OCI-LY3 (cell line): ENCODE results near the gene NRXN3.

Source experiments
- H2AFZ ChIP-seq: fragments of 200-600, 300-600 bp; shearing (Covaris generic); 2 replicates; pipeline ENCODE4 v1.6.0; 2014; ENCODE audit warnings: antibody characterized with exemption, low read depth, low read length
- H3K27ac ChIP-seq: fragments of 200-600, 300-600 bp; sonication (generic); 2 replicates; pipeline ENCODE4 v1.5.1; 2014; ENCODE audit warnings: mild to moderate bottlenecking, low read length, moderate library complexity, mixed read lengths
- H3K27me3 ChIP-seq: fragments of 200-600, 300-600 bp; sonication (generic); 2 replicates; pipeline ENCODE4 v1.6.1; 2014; ENCODE audit warnings: low read depth, low read length, mixed read lengths
- H3K36me3 ChIP-seq: fragments of 200-600, 300-600 bp; sonication (generic); replicated peaks from 2 replicates; pipeline ENCODE3; 2014; ENCODE audit warnings: low read depth, low read length, mixed read lengths
- H3K4me1 ChIP-seq: fragments of 300-600, 200-600 bp; sonication (generic); 2 replicates; pipeline ENCODE4 v1.6.1; 2014; ENCODE audit warnings: low read length, mixed read lengths
- H3K4me2 ChIP-seq: fragments of 200-600, 300-600 bp; sonication (generic); 2 replicates; pipeline ENCODE4 v1.6.1; 2014; ENCODE audit warnings: low read length, mixed read lengths
- H3K4me3 ChIP-seq: fragments of 300-600, 200-600 bp; sonication (generic); 2 replicates; pipeline ENCODE4 v1.5.1; 2014; ENCODE audit warnings: antibody characterized with exemption, mild to moderate bottlenecking, low read length, moderate library complexity
- H3K79me2 ChIP-seq: fragments of 300-600, 200-600 bp; shearing (Covaris generic); 2 replicates; pipeline ENCODE4 v1.6.1; 2014; ENCODE audit warnings: mild to moderate bottlenecking, low read length, mixed read lengths
- H3K9ac ChIP-seq: fragments of 300-600, 200-600 bp; shearing (Covaris generic); 2 replicates; pipeline ENCODE4 v1.6.0; 2014; ENCODE audit warnings: mild to moderate bottlenecking, low read length, moderate library complexity
- H3K9me3 ChIP-seq: fragments of 200-600, 300-600 bp; shearing (Covaris generic); 2 replicates; pipeline ENCODE4 v1.6.1; 2014; ENCODE audit warnings: low read length, mixed read lengths; ENCODE audit not compliant: insufficient read depth
- H4K20me1 ChIP-seq: fragments of 200-600, 300-600 bp; sonication (generic); 2 replicates; pipeline ENCODE4 v1.6.1; 2016; ENCODE audit warnings: low read length, mixed read lengths; ENCODE audit not compliant: insufficient read depth
- CTCF ChIP-seq: fragments of 200-600, 300-600 bp; sonication (generic); IDR thresholded peaks from 2 replicates; pipeline ENCODE4 v1.5.1; 2014; ENCODE audit warnings: antibody characterized with exemption, low read length, low read depth
- EZH2phosphoT487 ChIP-seq: fragments of 200-600 bp; shearing (Covaris generic); IDR thresholded peaks from 2 replicates; pipeline ENCODE4 v1.6.1; 2018; ENCODE audit warnings: antibody characterized with exemption, mixed run types, low read depth

NRXN3 gene

GRCh38 chr14:78346747-78347146, 176.6 kb downstream of the NRXN3 start:
- H4K20me1 ChIP-seq, result no peaks in the 10 kb centered on the region
- no peaks in the 10 kb centered on the region for H3K79me2 ChIP-seq
- TF ChIP-seq CTCF (no peak), EZH2phosphoT487 (no peak)
- H3K9me3 ChIP-seq, result no peaks in the 10 kb centered on the region
- H3K4me3 ChIP-seq, result no peak overlapping the region
- H3K9ac ChIP-seq, result no peak overlapping the region
- H2AFZ ChIP-seq, result no peak overlapping the region
- no peaks in the 10 kb centered on the region for H3K36me3 ChIP-seq
- no peak overlapping the region for H3K4me2 ChIP-seq
- no peaks in the 10 kb centered on the region for H3K27me3 ChIP-seq
- H3K27ac ChIP-seq, result no peak overlapping the region
- H3K4me1 ChIP-seq, result no peaks in the 10 kb centered on the region

- Histone ChIP-seq H3K79me2 (no peaks in the 10 kb centered on the region), H4K20me1 (no peaks in the 10 kb centered on the region), H2AFZ (no peak overlapping the region), H3K9ac (no peak overlapping the region), H3K27me3 (no peaks in the 10 kb centered on the region), H3K27ac (no peak overlapping the region), H3K4me2 (no peak overlapping the region), H3K4me3 (no peak overlapping the region), H3K36me3 (no peaks in the 10 kb centered on the region), H3K4me1 (no peaks in the 10 kb centered on the region), H3K9me3 (no peaks in the 10 kb centered on the region)
- TF ChIP-seq CTCF (no peak), EZH2phosphoT487 (no peak)
Measured at GRCh38 chr14:78355109-78355508, 184.9 kb downstream of the NRXN3 start.

- no peaks in the 10 kb centered on the region for H3K27me3 ChIP-seq
- H2AFZ ChIP-seq, result no peak overlapping the region
Measured at GRCh38 chr14:78356391-78356790, 186.2 kb downstream of the NRXN3 start.

GRCh38 chr14:78358591-78358990, 188.4 kb downstream of the NRXN3 start:
- H3K4me2 ChIP-seq, result no peak overlapping the region
- no peak overlapping the region for H2AFZ ChIP-seq

More at GRCh38 chr14:78356391-78356790, 186.2 kb downstream of the NRXN3 start:
- Histone ChIP-seq H3K4me2 (no peak overlapping the region), H3K9ac (no peak overlapping the region), H3K4me1 (no peaks in the 10 kb centered on the region), H3K4me3 (no peak overlapping the region), H3K9me3 (no peaks in the 10 kb centered on the region), H4K20me1 (no peaks in the 10 kb centered on the region), H3K36me3 (no peaks in the 10 kb centered on the region), H3K27ac (no peak overlapping the region), H3K79me2 (no peaks in the 10 kb centered on the region)
- TF ChIP-seq EZH2phosphoT487 (no peak), CTCF (no peak)

More at GRCh38 chr14:78358591-78358990, 188.4 kb downstream of the NRXN3 start:
- no peaks in the 10 kb centered on the region for H3K9me3 ChIP-seq
- no peak overlapping the region for H3K4me3 ChIP-seq
- H3K27me3 ChIP-seq, result no peaks in the 10 kb centered on the region
- TF ChIP-seq EZH2phosphoT487 (no peak), CTCF (no peak)
- no peaks in the 10 kb centered on the region for H3K79me2 ChIP-seq
- H3K9ac ChIP-seq, result no peak overlapping the region
- no peak overlapping the region for H3K27ac ChIP-seq
- H4K20me1 ChIP-seq, result no peaks in the 10 kb centered on the region
- H3K4me1 ChIP-seq, result no peaks in the 10 kb centered on the region
- no peaks in the 10 kb centered on the region for H3K36me3 ChIP-seq
